SK-MEL-5 (cell line): ENCODE measurements around the gene SNPH. TPM values are rescaled to one million over a fixed set of nuclear protein-coding genes. Genes with fewer than 3 reads are reported as not detected.

Experiments used
- DNase-seq: peaks from one replicate; pipeline ENCODE4 v3.0.0-alpha.2; 2016; ENCODE audit warnings: low read depth, low spot score
- in situ Hi-C: cut with HindIII; loops from 2 replicates; pipeline ENCODE4 v1.10.0; 2016; ENCODE audit warnings: low sequenced_read_pairs, high pct_unique_total_duplicates, low pct_unique_long_range_greater_than_20kb
- total RNA-seq: library from RNA; depleted of rRNA; stranded (reverse); fragments of >200 nt; shearing (Covaris generic); gene quantifications from 2 replicates; pipeline ENCODE4 v1.2.3, GENCODE V29; 2014

Gene SNPH
- total RNA-seq, 1 experiment from 2014 or later: 10.7 TPM

GRCh38 chr20:1298166-1298565 is 32.1 kb downstream of the SNPH start:
- in situ Hi-C loops: no loop called here
- DNase-seq: no peak

- in situ Hi-C loops: no loop called here
- no peak for DNase-seq
These were observed 32.9 kb downstream of the SNPH start for GRCh38 chr20:1298888-1299511.

DNA sequence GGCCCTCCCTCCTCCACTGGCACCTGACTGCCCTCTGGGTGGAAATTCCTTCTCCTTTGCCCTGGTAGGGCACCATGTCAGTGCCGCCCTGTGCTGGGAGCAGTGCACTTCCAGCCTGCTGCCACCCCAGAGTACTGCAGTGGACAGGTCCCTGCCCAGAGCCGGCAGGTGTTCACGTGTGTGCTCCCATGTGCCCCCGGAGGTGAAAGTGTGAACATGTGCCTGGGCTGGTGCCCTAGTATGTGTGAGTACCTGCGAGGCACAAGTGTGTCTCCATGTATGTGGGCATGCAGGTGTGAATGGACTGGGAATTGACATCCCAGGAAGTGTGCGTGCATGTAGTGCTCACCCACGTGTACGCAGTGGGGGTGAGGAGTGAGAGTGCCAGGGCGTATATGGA is 33.4 kb downstream of the SNPH start:
- DNase-seq: peak; percentile 13
- in situ Hi-C loops: no loop called here

- no peak for DNase-seq
- in situ Hi-C loops: loop anchor here (25.0 kb wide), 1 partner anchor 137 kb away; no protein-coding TSS in a partner anchor
These were observed 34.2 kb downstream of the SNPH start for GRCh38 chr20:1300083-1300840.

GRCh38 chr20:1301031-1301529 is 35.0 kb downstream of the SNPH start:
- in situ Hi-C loops: loop anchor here (25.0 kb wide), 1 partner anchor 136 kb away; no protein-coding TSS in a partner anchor
- peak; percentile 24 for DNase-seq

GRCh38 chr20:1302685-1303541 is 36.8 kb downstream of the SNPH start:
- peak; percentile 94 for DNase-seq
- in situ Hi-C loops: loop anchor here (25.0 kb wide), 1 partner anchor 134 kb away; no protein-coding TSS in a partner anchor

DNA sequence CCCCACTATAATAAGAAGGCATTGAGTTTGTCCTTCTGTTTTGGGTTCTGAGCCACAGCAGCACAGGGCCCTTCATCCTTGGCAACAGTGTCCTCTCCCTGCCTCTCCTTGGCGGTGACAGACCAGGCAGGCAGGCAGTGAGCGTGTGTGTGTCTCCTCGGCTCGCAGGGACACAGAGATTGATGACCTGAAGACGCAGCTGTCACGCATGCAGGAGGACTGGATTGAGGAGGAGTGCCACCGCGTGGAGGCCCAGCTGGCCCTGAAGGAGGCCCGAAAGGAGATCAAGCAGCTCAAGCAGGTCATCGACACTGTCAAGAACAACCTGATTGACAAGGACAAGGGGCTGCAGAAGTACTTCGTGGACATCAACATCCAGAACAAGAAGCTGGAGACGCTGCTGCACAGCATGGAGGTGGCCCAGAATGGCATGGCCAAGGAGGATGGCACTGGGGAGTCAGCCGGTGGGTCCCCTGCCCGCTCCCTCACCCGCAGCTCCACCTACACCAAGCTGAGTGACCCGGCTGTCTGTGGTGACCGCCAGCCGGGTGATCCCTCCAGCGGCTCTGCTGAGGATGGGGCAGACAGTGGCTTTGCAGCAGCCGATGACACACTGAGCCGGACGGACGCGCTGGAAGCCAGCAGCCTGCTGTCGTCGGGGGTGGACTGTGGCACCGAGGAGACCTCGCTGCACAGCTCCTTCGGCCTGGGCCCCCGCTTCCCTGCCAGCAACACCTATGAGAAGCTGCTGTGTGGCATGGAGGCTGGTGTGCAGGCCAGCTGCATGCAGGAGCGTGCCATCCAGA is 38.8 kb downstream of the SNPH start:
- DNase-seq: no peak
- in situ Hi-C loops: loop anchor here (25.0 kb wide), 1 partner anchor 132 kb away; no protein-coding TSS in a partner anchor

GRCh38 chr20:1305712-1306111 is 39.6 kb downstream of the SNPH start:
- no peak for DNase-seq
- in situ Hi-C loops: loop anchor here (25.0 kb wide), 1 partner anchor 132 kb away; no protein-coding TSS in a partner anchor

- in situ Hi-C loops: loop anchor here (25.0 kb wide), 1 partner anchor 131 kb away; no protein-coding TSS in a partner anchor
- no peak for DNase-seq
These were observed 40.4 kb downstream of the SNPH start for GRCh38 chr20:1306316-1307135.

- in situ Hi-C loops: loop anchor here (25.0 kb wide), 1 partner anchor 130 kb away; no protein-coding TSS in a partner anchor
- DNase-seq: no peak
These were observed 41.1 kb downstream of the SNPH start for GRCh38 chr20:1307171-1307570.

DNA sequence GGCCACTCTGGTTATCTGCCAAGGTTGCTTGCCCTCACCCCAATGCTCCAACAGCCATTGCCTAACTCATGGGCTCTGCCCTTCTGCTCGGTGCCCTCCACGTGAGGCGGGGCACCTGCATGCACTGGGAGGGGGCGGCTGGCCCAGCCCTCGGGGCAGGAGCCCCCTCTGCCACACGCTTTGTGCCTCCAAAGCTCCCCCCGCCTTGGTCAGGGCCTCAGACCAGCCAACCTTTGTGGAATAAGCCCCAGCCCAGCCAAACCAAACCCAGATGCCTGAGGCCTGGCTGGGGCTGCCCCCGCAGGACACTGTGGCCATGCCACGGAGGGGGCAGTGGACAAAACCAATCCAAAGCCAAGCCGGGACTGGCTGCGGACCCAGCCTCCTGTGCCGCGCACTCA is 41.5 kb downstream of the SNPH start:
- no peak for DNase-seq
- in situ Hi-C loops: loop anchor here (25.0 kb wide), 1 partner anchor 130 kb away; no protein-coding TSS in a partner anchor

GRCh38 chr20:1308067-1308701 is 42.1 kb downstream of the SNPH start:
- in situ Hi-C loops: loop anchor here (25.0 kb wide), 1 partner anchor 129 kb away; no protein-coding TSS in a partner anchor
- no peak for DNase-seq

GRCh38 chr20:1308702-1309095 is 42.6 kb downstream of the SNPH start:
- in situ Hi-C loops: loop anchor here (25.0 kb wide), 1 partner anchor 129 kb away; no protein-coding TSS in a partner anchor
- no peak for DNase-seq

GRCh38 chr20:1309439-1309847 is 43.3 kb downstream of the SNPH start:
- peak; percentile 8 for DNase-seq
- in situ Hi-C loops: loop anchor here (25.0 kb wide), 1 partner anchor 128 kb away; no protein-coding TSS in a partner anchor

DNA sequence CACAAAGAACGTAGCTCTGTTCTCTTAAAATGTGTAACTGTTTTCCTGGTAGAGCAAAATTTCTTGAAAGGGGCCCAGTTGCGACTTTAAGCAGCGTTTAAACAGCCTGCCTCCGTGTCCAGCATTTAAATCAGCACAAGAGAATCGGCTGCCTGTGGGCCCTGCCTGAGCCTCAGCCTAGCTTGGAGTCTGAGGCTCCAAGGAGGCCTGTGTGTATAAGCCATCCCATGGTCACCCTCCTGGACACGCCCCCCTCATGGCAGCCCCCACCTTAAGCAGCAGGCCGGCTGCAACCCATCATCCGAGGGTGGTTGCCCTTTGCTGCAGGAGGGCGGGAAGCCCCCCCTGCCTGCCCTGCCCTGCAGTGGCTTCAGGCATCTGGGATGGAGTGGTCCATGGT is 44.0 kb downstream of the SNPH start:
- DNase-seq: no peak
- in situ Hi-C loops: loop anchor here (25.0 kb wide), 1 partner anchor 127 kb away; no protein-coding TSS in a partner anchor
